Fibroblast of mammary gland (primary cell): ENCODE data around the gene GPR137B.

ENCODE experiments used
- DNase-seq: peaks from one replicate; pipeline ENCODE4 v3.0.0-alpha.2; 2010; ENCODE audit warnings: low read depth
- H3K4me3 ChIP-seq: 2 replicates; pipeline ENCODE4 v1.5.1; 2011; ENCODE audit warnings: low read depth, mild to moderate bottlenecking, low read length, moderate library complexity; ENCODE audit not compliant: control insufficient read depth
- CTCF ChIP-seq: conservative IDR thresholded peaks from 2 replicates; pipeline ENCODE4 v1.5.1; 2011; ENCODE audit warnings: low read depth, low read length, inconsistent platforms; ENCODE audit not compliant: control insufficient read depth, insufficient read depth

The GPR137B gene

GRCh38 chr1:236133802-236134201 lies 8.5 kb upstream of the GPR137B start:
- no peak for DNase-seq
- TF ChIP-seq CTCF, result no peak
- no peak overlapping the region for H3K4me3 ChIP-seq

- H3K4me3 ChIP-seq, result no peak overlapping the region
- no peak for DNase-seq
- peak; percentile 11 for TF ChIP-seq CTCF
Measured at GRCh38 chr1:236137285-236137852, 5.0 kb upstream of the GPR137B start.

- no peak for TF ChIP-seq CTCF
- DNase-seq, result no peak
- H3K4me3 ChIP-seq, result no peak overlapping the region
Measured at GRCh38 chr1:236139495-236139894, 2.8 kb upstream of the GPR137B start.

- peak overlapping the region; percentile 53 for H3K4me3 ChIP-seq
- DNase-seq, result no peak
Measured at GRCh38 chr1:236140705-236141446, 1.5 kb upstream of the GPR137B start.

GRCh38 chr1:236141447-236142252 lies 689 bp upstream of the GPR137B start:
- peak overlapping the region; percentile 53 for H3K4me3 ChIP-seq
- TF ChIP-seq CTCF, result no peak
- DNase-seq, result peak; percentile 45

More at GRCh38 chr1:236140705-236141446, 1.5 kb upstream of the GPR137B start:
- TF ChIP-seq CTCF, result no peak

- H3K4me3 ChIP-seq, result peak overlapping the region; percentile 80
- TF ChIP-seq CTCF, result no peak
- peak; percentile 74 for DNase-seq
Measured at GRCh38 chr1:236143104-236143948, 987 bp downstream of the GPR137B start.
